ENCODE measurements around the gene TBCEL. TPM values are rescaled to one million over a fixed set of nuclear protein-coding genes. Genes with fewer than 3 reads are reported as not detected.

Gene TBCEL
- total and polyA plus RNA-seq, 7 donors = 2.9 to 19.2 (median 8.0) TPM

- Histone ChIP-seq H3K27me3 (ENCODE audit: insufficient read depth in 3 of 3, low read length in 2 of 3) (no peaks in the 10 kb centered on the region), H3K4me3 (no peak overlapping the region), H3K36me3 (ENCODE audit: insufficient read depth in 1 of 2, low read depth in 1 of 2) (no peaks in the 10 kb centered on the region), H3K4me1 (no peaks in the 10 kb centered on the region), H3K9me3 (no peaks in the 10 kb centered on the region), H3K27ac (no peak overlapping the region)
- ATAC-seq (no peak), DNase-seq (no peak)
- WGBS, 3 donors = 82 to 93% (median 87%) methylated on average over 2 of the region's 2 CpGs
- intact Hi-C loops (cut with DNase I) = no loop called here
- no peak for TF ChIP-seq CTCF (IDR thresholded peaks at IDR 0.05)
Observed at GRCh38 chr11:121109471-121109870, 85.6 kb downstream of the TBCEL start.

- Histone ChIP-seq H3K4me3 (no peak overlapping the region), H3K4me1 (no peaks in the 10 kb centered on the region), H3K27me3 (ENCODE audit: insufficient read depth in 3 of 3, low read length in 2 of 3) (no peaks in the 10 kb centered on the region), H3K27ac (no peak overlapping the region), H3K36me3 (ENCODE audit: insufficient read depth in 1 of 2, low read depth in 1 of 2) (no peaks in the 10 kb centered on the region), H3K9me3 (no peaks in the 10 kb centered on the region)
- TF ChIP-seq CTCF (IDR thresholded peaks at IDR 0.05) = no peak
- ATAC-seq (no peak), DNase-seq (no peak)
- intact Hi-C loops (cut with DNase I) = loop anchor here in 1 of 2 donors (5.0 kb wide), 2 partner anchors 173 to 598 kb away; partner anchors contain the start of gene GRIK4
- 50 to 70% (median 61%) methylated on average over 7 of the region's 7 CpGs for WGBS, 3 donors
Observed at GRCh38 chr11:121109916-121110586, 86.1 kb downstream of the TBCEL start.

GRCh38 chr11:121110871-121111724 lies 87.2 kb downstream of the TBCEL start:
- no peaks in the 10 kb centered on the region for H3K9me3 ChIP-seq
- H3K27ac ChIP-seq = no peak overlapping the region
- no peak for ATAC-seq
- no peak for DNase-seq
- H3K4me1 ChIP-seq = no peaks in the 10 kb centered on the region
- WGBS, 3 donors = 50 to 64% (median 63%) methylated on average over 10 of the region's 10 CpGs
- no peaks in the 10 kb centered on the region for H3K27me3 ChIP-seq (ENCODE audit: insufficient read depth in 3 of 3, low read length in 2 of 3)
- H3K36me3 ChIP-seq (ENCODE audit: insufficient read depth in 1 of 2, low read depth in 1 of 2) = no peaks in the 10 kb centered on the region
- TF ChIP-seq CTCF (IDR thresholded peaks at IDR 0.05) = no peak
- no peak overlapping the region for H3K4me3 ChIP-seq
- intact Hi-C loops (cut with DNase I) = loop anchor here in 1 of 2 donors (5.0 kb wide), 2 partner anchors 174 to 599 kb away; partner anchors contain the start of gene GRIK4

GRCh38 chr11:121112498-121113455 lies 88.9 kb downstream of the TBCEL start:
- no peaks in the 10 kb centered on the region for H3K4me1 ChIP-seq
- no peaks in the 10 kb centered on the region for H3K9me3 ChIP-seq
- ATAC-seq (peak; percentile 83 to 95 (median 91)), DNase-seq (peak; percentile 51 to 65)
- no peak overlapping the region for H3K27ac ChIP-seq
- 54 to 60% (median 55%) methylated on average over 32 of the region's 32 CpGs for WGBS, 3 donors
- no peaks in the 10 kb centered on the region for H3K27me3 ChIP-seq (ENCODE audit: insufficient read depth in 3 of 3, low read length in 2 of 3)
- no peaks in the 10 kb centered on the region for H3K36me3 ChIP-seq (ENCODE audit: insufficient read depth in 1 of 2, low read depth in 1 of 2)
- peak; percentile 49 for TF ChIP-seq CTCF (IDR thresholded peaks at IDR 0.05)
- intact Hi-C loops (cut with DNase I) = loop anchor here (2.0 to 5.0 kb wide), 3 partner anchors 175 to 602 kb away; partner anchors contain the start of gene GRIK4 (in 2 of the 2)
- H3K4me3 ChIP-seq = no peak overlapping the region

All from psoas muscle (tissue), 8 donors.